ENCODE data around the gene C20orf204. TPM values are rescaled to one million over a fixed set of nuclear protein-coding genes. Genes with fewer than 3 reads are reported as not detected.

C20orf204 gene
- total RNA-seq, 2 donors from 2014 or later: 2.4 to 6.3 TPM

DNA sequence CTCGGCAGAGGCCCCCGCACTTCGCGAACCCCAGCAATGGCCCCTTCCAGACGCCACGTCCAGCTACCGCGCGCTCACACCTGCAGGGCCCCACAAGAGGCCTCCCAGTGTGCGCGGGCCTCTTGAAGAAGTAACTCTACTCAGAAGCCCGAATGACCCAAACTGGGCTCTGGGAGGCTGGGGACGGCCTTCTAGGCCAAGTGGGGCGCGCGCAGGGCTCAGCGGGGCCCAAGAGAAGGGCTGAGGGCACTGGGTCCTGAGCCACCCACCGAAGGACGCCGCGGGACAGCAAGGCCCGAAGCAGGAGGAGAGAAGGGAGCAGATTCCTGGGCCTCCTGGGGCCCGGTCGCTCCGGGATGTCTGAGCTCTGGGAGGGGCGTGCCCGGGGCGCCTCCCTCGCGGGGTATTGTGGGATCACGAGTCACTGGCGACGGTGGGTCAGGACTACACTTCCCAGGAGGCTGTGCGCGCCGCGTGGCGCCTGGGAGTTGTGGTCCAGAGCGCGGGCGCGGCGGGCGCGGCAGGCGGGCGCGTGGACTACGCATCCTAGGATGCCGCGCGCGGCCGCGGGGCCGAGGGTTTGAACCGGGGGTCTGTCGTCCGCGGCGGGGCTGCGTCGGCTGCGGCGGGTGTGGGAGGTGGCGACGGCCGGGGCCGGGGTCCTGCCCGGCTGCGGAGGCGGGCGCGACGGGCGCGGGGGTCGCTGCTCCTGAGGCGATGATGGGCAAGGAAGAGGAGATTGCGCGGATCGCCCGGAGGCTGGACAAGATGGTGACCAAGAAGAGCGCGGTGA, 26.8 kb downstream of the C20orf204 start, which contains the start of gene TCEA2:
TCEA2 (plus strand) TSS at position 603 of the 793 bp plus-strand sequence; CDS start at position 718, 115 bp downstream.
- peak within 1 kb of the TSS; percentile 85 for H3K4me3 Mint-ChIP-seq
- DNase-seq (ENCODE audit: low spot score): peak; percentile 96
- H3K9me3 Mint-ChIP-seq: no peaks in the 10 kb centered on the region
- peak within 1 kb of the TSS; percentile 65 to 82 for H3K27ac Mint-ChIP-seq
- no peaks in the 10 kb centered on the region for H3K27me3 Mint-ChIP-seq
- H3K4me1 Mint-ChIP-seq (ENCODE audit: low read depth in 2 of 2): peaks cover 34 to 36% of the 10 kb centered on the region in 2 donors
- no peaks in the 10 kb centered on the region for H3K36me3 Mint-ChIP-seq
- ATAC-seq: peak; percentile 94 to 96

- H3K4me1 Mint-ChIP-seq (ENCODE audit: low read depth in 2 of 2): peaks cover 33 to 36% of the 10 kb centered on the region in 2 donors
- H3K4me3 Mint-ChIP-seq: peak overlapping the region; percentile 85
- no peak for DNase-seq (ENCODE audit: low spot score)
- no peaks in the 10 kb centered on the region for H3K9me3 Mint-ChIP-seq
- H3K36me3 Mint-ChIP-seq: no peaks in the 10 kb centered on the region
- H3K27ac Mint-ChIP-seq: peak overlapping the region; percentile 65 to 82
- no peak for ATAC-seq
- H3K27me3 Mint-ChIP-seq: no peaks in the 10 kb centered on the region
Observed at GRCh38 chr20:64063389-64064144, 27.6 kb downstream of the C20orf204 start.

- H3K27ac Mint-ChIP-seq: peak overlapping the region; percentile 65 to 82
- ATAC-seq (no peak), DNase-seq (ENCODE audit: low spot score) (no peak)
- no peaks in the 10 kb centered on the region for H3K27me3 Mint-ChIP-seq
- H3K4me1 Mint-ChIP-seq (ENCODE audit: low read depth in 2 of 2): peaks cover 31 to 36% of the 10 kb centered on the region in 2 donors
- H3K9me3 Mint-ChIP-seq: no peaks in the 10 kb centered on the region
- no peaks in the 10 kb centered on the region for H3K36me3 Mint-ChIP-seq
- H3K4me3 Mint-ChIP-seq: peak overlapping the region; percentile 85
Observed at GRCh38 chr20:64064145-64064698, 28.2 kb downstream of the C20orf204 start.

DNA sequence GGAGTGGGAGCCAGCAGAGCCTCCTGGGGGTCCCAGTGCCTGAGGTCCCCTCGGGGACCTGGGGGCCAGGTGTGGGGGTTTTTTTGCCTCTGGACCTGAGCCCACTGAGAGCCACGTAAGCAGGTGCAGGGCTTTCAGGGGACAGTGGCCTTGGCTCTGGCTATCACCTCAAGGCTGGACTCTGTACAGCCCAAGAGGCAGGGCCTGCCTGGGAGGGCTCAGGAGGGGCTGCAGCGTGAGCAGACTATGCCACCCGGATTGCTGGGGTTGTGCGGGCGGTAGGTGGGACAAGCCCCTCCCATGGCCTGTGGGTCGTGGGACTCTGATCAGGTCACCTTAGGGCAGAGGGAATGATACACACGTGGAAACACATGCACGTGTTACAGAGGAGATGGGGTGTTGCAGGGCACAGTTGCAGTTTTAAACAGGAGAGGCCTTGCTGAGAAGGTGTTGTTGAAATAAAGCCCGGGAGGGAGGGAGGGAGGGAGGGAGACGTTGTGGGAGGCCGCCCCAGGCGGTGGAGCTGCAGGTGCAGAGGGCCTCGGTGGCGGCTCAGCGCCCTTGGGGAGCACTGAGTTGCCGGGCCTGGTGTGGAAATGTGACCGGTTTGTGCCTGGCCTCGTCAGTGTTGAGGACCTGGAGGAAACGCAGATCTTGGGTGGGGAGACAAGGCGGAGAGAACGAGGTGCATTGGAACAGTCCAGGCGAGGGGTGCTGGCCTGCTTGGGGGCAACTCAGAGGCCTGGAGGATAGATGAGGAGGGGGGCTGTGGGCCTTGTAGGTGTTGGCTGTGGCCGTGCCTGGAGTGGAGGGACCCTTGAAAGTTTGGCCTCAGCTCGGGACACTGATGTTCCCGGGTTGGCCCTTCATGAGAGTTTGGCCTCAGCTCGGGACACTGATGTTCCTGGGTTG, 29.3 kb downstream of the C20orf204 start:
- no peak for DNase-seq (ENCODE audit: low spot score)
- Mint-ChIP-seq H3K27ac (peak overlapping the region; percentile 65 to 81), H3K9me3 (no peaks in the 10 kb centered on the region), H3K4me1 (ENCODE audit: low read depth in 2 of 2) (peaks cover 31 to 36% of the 10 kb centered on the region in 2 donors), H3K4me3 (peak overlapping the region; percentile 69), H3K27me3 (no peaks in the 10 kb centered on the region), H3K36me3 (no peaks in the 10 kb centered on the region)
- no peak for ATAC-seq

DNA sequence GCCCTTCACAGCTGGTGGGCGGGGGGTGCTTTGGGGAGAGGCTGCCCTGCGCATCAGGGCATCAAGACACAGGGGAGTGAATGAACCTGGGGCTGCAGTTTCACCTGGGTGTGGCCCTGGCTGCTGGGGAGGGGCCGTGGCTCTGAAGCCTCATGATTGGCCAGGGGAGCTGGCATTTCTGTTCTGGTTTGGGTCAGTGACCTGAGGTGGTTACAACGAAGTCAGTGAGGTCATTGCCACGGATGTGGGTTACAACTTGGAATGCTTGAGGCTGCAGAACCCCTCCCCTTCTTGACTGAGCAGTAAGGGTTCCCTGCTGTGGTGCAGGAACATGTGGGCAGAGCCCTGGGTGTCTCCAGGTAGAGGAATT, 30.0 kb downstream of the C20orf204 start:
- H3K36me3 Mint-ChIP-seq: no peaks in the 10 kb centered on the region
- H3K4me3 Mint-ChIP-seq: peak overlapping the region; percentile 69
- peaks cover 31 to 36% of the 10 kb centered on the region in 2 donors for H3K4me1 Mint-ChIP-seq (ENCODE audit: low read depth in 2 of 2)
- ATAC-seq: peak; percentile 81
- DNase-seq (ENCODE audit: low spot score): peak; percentile 85
- no peaks in the 10 kb centered on the region for H3K9me3 Mint-ChIP-seq
- peak overlapping the region; percentile 65 to 81 for H3K27ac Mint-ChIP-seq
- H3K27me3 Mint-ChIP-seq: no peaks in the 10 kb centered on the region

DNA sequence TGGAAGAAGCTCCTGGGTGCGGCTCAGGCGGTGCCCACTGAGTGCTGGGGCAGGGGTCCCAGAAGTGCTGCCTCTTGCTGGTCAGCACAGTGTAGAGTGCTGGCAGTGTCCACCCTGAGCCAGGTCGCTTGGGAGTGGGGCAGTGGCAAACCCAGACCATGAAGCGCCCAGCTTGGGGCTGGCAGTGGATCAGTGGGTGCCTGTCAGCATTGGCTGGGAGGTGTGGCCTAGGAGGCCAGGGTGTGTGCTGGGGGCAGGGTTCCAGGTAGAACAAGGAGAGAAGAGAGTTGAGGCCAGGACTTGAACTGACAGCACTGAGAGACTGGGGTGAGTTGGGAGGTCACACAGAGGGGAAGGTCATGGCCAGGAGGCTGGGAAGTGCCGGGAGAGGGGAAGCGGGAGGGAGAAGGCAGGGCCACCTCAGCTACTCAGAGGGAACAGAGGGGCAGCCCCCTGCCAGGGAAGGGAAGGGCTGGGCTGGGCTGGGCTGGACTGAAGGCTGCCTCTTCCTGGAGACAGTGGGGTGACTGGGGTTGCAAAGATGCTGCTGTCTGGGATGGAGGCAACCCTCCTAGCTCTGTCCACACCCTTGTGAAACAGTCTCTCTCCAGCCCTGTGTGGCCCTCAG, 31.1 kb downstream of the C20orf204 start:
- no peak overlapping the region for H3K4me3 Mint-ChIP-seq

DNA sequence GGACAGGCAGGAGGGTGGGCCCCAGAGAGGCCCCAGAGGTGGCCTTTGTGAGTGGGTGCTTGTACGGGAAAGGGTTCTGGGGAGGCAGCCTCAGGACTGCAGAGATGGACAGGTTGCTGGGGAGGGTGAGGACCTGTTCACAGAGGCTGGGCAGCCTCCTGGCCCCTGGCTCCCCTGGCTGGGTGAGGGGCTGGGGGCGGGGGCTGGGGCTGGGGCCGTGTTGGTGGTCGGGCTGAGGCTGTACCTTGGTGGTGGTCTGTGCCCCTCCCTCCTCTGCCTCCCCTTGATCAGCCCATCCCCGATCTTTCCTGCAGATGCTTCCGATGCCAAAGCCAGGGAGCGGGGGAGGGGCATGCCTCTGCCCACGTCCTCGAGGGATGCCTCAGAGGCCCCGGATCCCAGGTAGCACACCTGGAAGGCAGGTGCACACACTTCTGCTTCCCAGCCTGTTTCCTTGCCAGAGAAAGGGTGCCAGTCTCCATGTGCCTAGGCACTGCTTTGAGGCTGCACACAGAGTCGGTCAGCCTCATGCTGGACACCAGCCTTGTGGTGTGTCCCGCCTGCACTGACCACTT, 31.8 kb downstream of the C20orf204 start:
- DNase-seq (ENCODE audit: low spot score) (no peak), ATAC-seq (no peak)
- no peak overlapping the region for H3K27ac Mint-ChIP-seq
- H3K9me3 Mint-ChIP-seq: no peaks in the 10 kb centered on the region
- no peak overlapping the region for H3K4me3 Mint-ChIP-seq
- peaks cover 35 to 36% of the 10 kb centered on the region in 2 donors for H3K4me1 Mint-ChIP-seq (ENCODE audit: low read depth in 2 of 2)
- no peaks in the 10 kb centered on the region for H3K36me3 Mint-ChIP-seq
- H3K27me3 Mint-ChIP-seq: no peaks in the 10 kb centered on the region

More for the DNA sequence above, 31.1 kb downstream of the C20orf204 start:
- Mint-ChIP-seq H3K4me1 (ENCODE audit: low read depth in 2 of 2) (peaks cover 31 to 36% of the 10 kb centered on the region in 2 donors), H3K27ac (peak overlapping the region in 1 of 2 donors; percentile 56), H3K9me3 (no peaks in the 10 kb centered on the region), H3K36me3 (no peaks in the 10 kb centered on the region), H3K27me3 (no peaks in the 10 kb centered on the region)
- no peak for DNase-seq (ENCODE audit: low spot score)
- ATAC-seq: no peak

GRCh38 chr20:64068386-64069208, 32.6 kb downstream of the C20orf204 start:
- Mint-ChIP-seq H3K4me1 (ENCODE audit: low read depth in 2 of 2) (peaks cover 35% of the 10 kb centered on the region in 2 donors), H3K27me3 (no peaks in the 10 kb centered on the region), H3K36me3 (no peaks in the 10 kb centered on the region), H3K4me3 (no peak overlapping the region), H3K9me3 (no peaks in the 10 kb centered on the region), H3K27ac (no peak overlapping the region)
- ATAC-seq (no peak), DNase-seq (ENCODE audit: low spot score) (no peak)

DNA sequence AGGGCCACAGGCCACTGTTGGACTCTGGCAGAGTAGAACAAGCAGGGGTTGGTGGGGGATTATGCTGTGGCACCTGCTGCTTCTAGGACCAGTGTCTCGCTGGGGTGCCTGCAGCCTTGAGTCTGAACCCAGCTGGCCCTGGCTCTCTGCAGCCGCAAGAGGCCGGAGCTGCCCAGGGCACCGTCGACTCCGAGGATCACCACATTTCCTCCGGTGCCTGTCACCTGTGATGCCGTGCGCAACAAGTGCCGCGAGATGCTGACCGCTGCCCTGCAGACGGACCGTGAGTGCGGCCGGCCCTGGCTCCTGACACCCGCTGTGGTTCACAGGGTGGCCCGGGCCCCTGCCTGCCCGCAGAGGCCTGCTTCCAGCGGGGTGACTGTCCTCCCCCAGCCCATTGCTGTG, 33.2 kb downstream of the C20orf204 start:
- Mint-ChIP-seq H3K9me3 (no peaks in the 10 kb centered on the region), H3K27ac (no peak overlapping the region), H3K27me3 (no peaks in the 10 kb centered on the region), H3K4me3 (no peak overlapping the region), H3K4me1 (ENCODE audit: low read depth in 2 of 2) (peaks cover 29 to 30% of the 10 kb centered on the region in 2 donors), H3K36me3 (no peaks in the 10 kb centered on the region)
- DNase-seq (ENCODE audit: low spot score) (no peak), ATAC-seq (no peak)

GRCh38 chr20:64069614-64070243, 33.7 kb downstream of the C20orf204 start:
- ATAC-seq (no peak), DNase-seq (ENCODE audit: low spot score) (no peak)
- Mint-ChIP-seq H3K27me3 (no peaks in the 10 kb centered on the region), H3K27ac (no peak overlapping the region), H3K36me3 (no peaks in the 10 kb centered on the region), H3K4me1 (ENCODE audit: low read depth in 2 of 2) (peaks cover 24 to 26% of the 10 kb centered on the region in 2 donors), H3K9me3 (no peaks in the 10 kb centered on the region), H3K4me3 (no peak overlapping the region)

GRCh38 chr20:64070244-64070993, 34.4 kb downstream of the C20orf204 start:
- no peaks in the 10 kb centered on the region for H3K27me3 Mint-ChIP-seq
- peaks cover 18 to 22% of the 10 kb centered on the region in 2 donors for H3K4me1 Mint-ChIP-seq (ENCODE audit: low read depth in 2 of 2)
- H3K36me3 Mint-ChIP-seq: no peaks in the 10 kb centered on the region
- H3K27ac Mint-ChIP-seq: no peak overlapping the region
- ATAC-seq (no peak), DNase-seq (ENCODE audit: low spot score) (no peak)
- H3K4me3 Mint-ChIP-seq: no peak overlapping the region
- no peaks in the 10 kb centered on the region for H3K9me3 Mint-ChIP-seq
